HepG2 (cell line): ENCODE data around the gene GUCA1A. TPM values are rescaled to one million over a fixed set of nuclear protein-coding genes. Genes with fewer than 3 reads are reported as not detected.

Experiments used
- BRF2 ChIP-seq: sonication (generic); formaldehyde crosslinking; IDR thresholded peaks from 2 replicates; pipeline ENCODE4 v1.8.1; 2022; ENCODE audit warnings: mild to moderate bottlenecking, missing genetic modification reagents
- CCDC6 ChIP-seq: sonication (generic); formaldehyde crosslinking; IDR thresholded peaks from 2 replicates; pipeline ENCODE4 v1.8.1; 2022; ENCODE audit warnings: mild to moderate bottlenecking, missing genetic modification reagents, moderate library complexity
- CREBL2 ChIP-seq: sonication (generic); formaldehyde crosslinking; IDR thresholded peaks from 2 replicates; pipeline ENCODE4 v1.8.1; 2023; ENCODE audit warnings: missing genetic modification reagents, mild to moderate bottlenecking, borderline replicate concordance
- FOXA1 ChIP-seq, 2 experiments: fragments of 450-650 bp in 1 of 2; sonication (generic) in 1 of 2; formaldehyde crosslinking in 1 of 2; IDR thresholded peaks; 2 replicates each; pipeline versions ENCODE4 v1.4.0 to v1.6.1; 2016 to 2020; ENCODE audit warnings: missing genetic modification reagents in 1 of 2
- GLI4 ChIP-seq: sonication (generic); formaldehyde crosslinking; IDR thresholded peaks from 2 replicates; pipeline ENCODE4 v1.5.1; 2020; ENCODE audit warnings: missing genetic modification reagents, mild to moderate bottlenecking, moderate library complexity, borderline replicate concordance
- GPBP1L1 ChIP-seq: sonication (generic); formaldehyde crosslinking; IDR thresholded peaks from 2 replicates; pipeline ENCODE4 v1.5.0; 2020; ENCODE audit warnings: mild to moderate bottlenecking, missing genetic modification reagents
- HDAC1 ChIP-seq: sonication (generic); formaldehyde crosslinking; IDR thresholded peaks from 2 replicates; pipeline ENCODE4 v1.5.1; 2020; ENCODE audit warnings: mild to moderate bottlenecking, missing genetic modification reagents
- NFYB ChIP-seq: sonication (generic); formaldehyde crosslinking; IDR thresholded peaks from 2 replicates; pipeline ENCODE4 v1.4.0; 2020; ENCODE audit warnings: missing genetic modification reagents
- TBL1XR1 ChIP-seq: fragments of 150-350 bp; IDR thresholded peaks from 2 replicates; pipeline ENCODE4 v1.6.1; 2014; ENCODE audit warnings: borderline replicate concordance, low read length; ENCODE audit not compliant: partially characterized antibody
- ZBTB26 ChIP-seq: IDR thresholded peaks from 2 replicates; pipeline ENCODE4 v1.6.1; 2016; ENCODE audit warnings: missing compliant biosample characterization, missing genetic modification reagents, borderline replicate concordance
- ZBTB33 ChIP-seq: sonication (generic); formaldehyde crosslinking; IDR thresholded peaks from 2 replicates; pipeline ENCODE4 v1.4.0; 2020; ENCODE audit warnings: missing genetic modification reagents
- ZBTB44 ChIP-seq: sonication (generic); formaldehyde crosslinking; IDR thresholded peaks from 2 replicates; pipeline ENCODE4 v1.4.0; 2020; ENCODE audit warnings: missing genetic modification reagents
- ZFX ChIP-seq: sonication (generic); formaldehyde crosslinking; IDR thresholded peaks from 2 replicates; pipeline ENCODE4 v1.4.0; 2020; ENCODE audit warnings: mild to moderate bottlenecking, low read depth, missing genetic modification reagents, moderate library complexity
- ZNF264 ChIP-seq: sonication (generic); formaldehyde crosslinking; IDR thresholded peaks from 2 replicates; pipeline ENCODE4 v1.4.0; 2020; ENCODE audit warnings: missing genetic modification reagents
- ZNF33A ChIP-seq: sonication (generic); formaldehyde crosslinking; IDR thresholded peaks from 2 replicates; pipeline ENCODE4 v1.5.1; 2020; ENCODE audit warnings: missing genetic modification reagents, mild to moderate bottlenecking, moderate library complexity, borderline replicate concordance
- ZNF660 ChIP-seq: sonication (generic); formaldehyde crosslinking; IDR thresholded peaks from 2 replicates; pipeline ENCODE4 v1.5.1; 2020; ENCODE audit warnings: mild to moderate bottlenecking, low read depth, missing genetic modification reagents, borderline replicate concordance
- ZNF670 ChIP-seq: sonication (generic); formaldehyde crosslinking; IDR thresholded peaks from 2 replicates; pipeline ENCODE4 v1.8.0; 2022; ENCODE audit warnings: mild to moderate bottlenecking, missing genetic modification reagents, borderline replicate concordance
- ZNF724P ChIP-seq: sonication (generic); formaldehyde crosslinking; IDR thresholded peaks from 2 replicates; pipeline ENCODE4 v1.8.0; 2022; ENCODE audit warnings: missing genetic modification reagents, borderline replicate concordance
- ZNF773 ChIP-seq: sonication (generic); formaldehyde crosslinking; IDR thresholded peaks from 2 replicates; pipeline ENCODE4 v1.4.0; 2020; ENCODE audit warnings: missing genetic modification reagents, borderline replicate concordance
- polyA plus RNA-seq, 8 experiments: library from polyadenylated mRNA; depleted of rRNA in 3 of 8; stranded (reverse) in 7 of 8; unstranded in 1 of 8; fragments of >200 nt; fragmentation: Illumina TruSeq in 4 of 8; extraction: Trizol in 4 of 8; gene quantifications; 2 replicates each; pipeline versions ENCODE4 v1.2.1 to v1.2.3, GENCODE V29; 2011 to 2016; ENCODE audit warnings: low read depth in 4 of 8, missing spikeins in 1 of 8, mixed read lengths in 1 of 8; ENCODE audit not compliant: insufficient read depth in 1 of 8
- total RNA-seq, 5 experiments: library from RNA; depleted of rRNA; stranded (reverse); fragments of >200 nt; fragmentation: Illumina TruSeq; extraction: Trizol; gene quantifications; 2 replicates each; pipeline ENCODE4 v1.2.3, GENCODE V29; 2016; ENCODE audit warnings: low read depth in 1 of 5

GUCA1A gene
- total and polyA plus RNA-seq, 2 of the 13 experiments (the other 11 are each of a cell fraction or from before 2014, with no cell fraction given): not detected

- TF ChIP-seq BRF2: no peak
- no peak for TF ChIP-seq ZNF264 (CRISPR knock-in tag)
- no peak for TF ChIP-seq ZNF773 (CRISPR knock-in tag)
- 0 out of 2 replicates have a peak, but pooled peaks have one; percentile 46 for TF ChIP-seq FOXA1 (IDR thresholded peaks at IDR 0.05)
- TF ChIP-seq FOXA1 (CRISPR knock-in tag; IDR thresholded peaks at IDR 0.05): peak; percentile 84
- TF ChIP-seq ZNF33A: no peak
- TF ChIP-seq CREBL2: no peak
- TF ChIP-seq ZBTB26 (CRISPR knock-in tag): no peak
- TF ChIP-seq ZNF724P: no peak
- TF ChIP-seq ZNF670 (CRISPR knock-in tag): no peak
- TF ChIP-seq NFYB (CRISPR knock-in tag): no peak
- TF ChIP-seq HDAC1: no peak
- TF ChIP-seq GPBP1L1 (CRISPR knock-in tag): no peak
- no peak for TF ChIP-seq GLI4 (CRISPR knock-in tag)
- TF ChIP-seq ZBTB33 (CRISPR knock-in tag): peak; percentile 81
- TF ChIP-seq TBL1XR1: no peak
- no peak for TF ChIP-seq ZBTB44 (CRISPR knock-in tag)
- TF ChIP-seq CCDC6 (CRISPR knock-in tag): no peak
- TF ChIP-seq ZNF660 (CRISPR knock-in tag): no peak
- TF ChIP-seq ZFX (CRISPR knock-in tag): no peak
These were observed 24.6 kb downstream of the GUCA1A start (continued) for GRCh38 chr6:42197555-42198362.
